Measurements from ENCODE around the gene PSMB11.

PSMB11 gene

DNA sequence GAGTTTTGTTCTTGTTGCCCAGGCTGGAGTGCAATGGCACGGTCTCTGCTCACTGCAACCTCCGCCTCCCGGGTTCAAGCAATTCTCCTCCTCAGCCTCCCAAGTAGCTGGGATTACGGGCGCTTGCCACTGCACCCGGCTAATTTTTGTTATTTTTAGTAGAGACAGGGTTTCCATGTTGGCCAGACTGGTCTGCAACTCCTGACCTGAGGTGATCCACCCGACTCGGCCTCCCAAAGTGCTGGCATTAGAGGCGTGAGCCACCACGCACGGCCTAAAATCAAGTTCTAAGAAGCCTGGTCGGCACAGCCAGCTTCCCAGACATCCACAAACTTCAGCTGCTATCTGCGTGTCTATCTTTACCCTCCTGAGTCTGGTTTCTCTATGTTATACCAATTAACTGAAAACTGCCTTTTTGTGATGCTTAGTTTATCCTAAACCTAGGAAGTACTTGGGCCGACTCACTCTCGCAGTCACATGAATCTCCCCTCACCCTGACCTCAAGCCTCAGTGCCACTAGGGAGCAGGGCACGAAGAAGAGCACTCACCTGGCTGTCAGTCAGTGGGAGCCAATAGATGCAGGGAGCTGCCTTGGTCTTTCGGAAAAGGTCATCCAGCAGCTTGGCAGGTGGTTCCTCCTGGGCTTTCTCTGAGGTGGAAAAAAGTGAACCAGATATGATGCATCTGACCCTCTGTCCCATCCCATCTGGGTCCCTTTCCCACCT is 18.7 kb downstream of the PSMB11 start:
- DNase-seq (ENCODE audit: low spot score): no peak

DNA sequence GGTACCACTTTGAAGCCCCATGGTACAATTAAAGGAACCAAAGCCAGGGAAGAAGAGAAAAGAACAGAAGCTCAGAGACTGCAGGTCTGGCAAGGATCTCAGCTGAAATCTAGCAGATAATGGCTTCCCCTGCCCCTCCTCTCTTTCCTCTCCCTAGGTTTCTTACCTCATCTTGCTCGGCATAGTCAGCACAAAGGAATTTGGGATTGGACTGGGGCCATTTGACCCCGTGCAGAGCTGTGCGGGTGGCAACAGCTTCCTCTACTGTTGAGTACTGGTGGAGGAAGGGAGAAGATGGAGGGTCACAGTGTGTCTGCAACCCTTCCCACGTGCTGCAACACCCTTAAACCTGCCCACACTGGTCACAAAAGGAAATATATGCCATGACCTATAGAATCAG is 20.0 kb downstream of the PSMB11 start:
- peak; percentile 65 for DNase-seq (ENCODE audit: low spot score)

DNA sequence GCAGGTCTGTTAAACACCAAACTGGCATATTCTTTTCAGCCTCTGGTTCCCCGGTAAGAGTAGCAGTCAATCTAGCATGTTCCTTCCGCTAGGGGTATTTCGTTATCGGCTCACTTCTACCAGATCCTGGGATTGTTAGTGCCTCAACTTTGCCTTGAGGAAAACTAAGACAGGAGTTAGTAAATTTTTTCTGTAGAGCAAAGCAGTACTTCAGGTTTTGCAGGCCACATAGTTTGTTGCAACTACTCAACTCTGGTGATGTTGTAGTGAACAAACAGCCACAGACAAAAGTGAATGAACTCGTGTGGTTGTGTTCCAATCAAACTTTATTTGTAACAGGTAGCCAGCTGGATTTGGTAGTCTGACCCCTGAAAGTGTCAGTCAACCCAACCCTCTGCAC is 21.6 kb downstream of the PSMB11 start:
- DNase-seq (ENCODE audit: low spot score): no peak

DNA sequence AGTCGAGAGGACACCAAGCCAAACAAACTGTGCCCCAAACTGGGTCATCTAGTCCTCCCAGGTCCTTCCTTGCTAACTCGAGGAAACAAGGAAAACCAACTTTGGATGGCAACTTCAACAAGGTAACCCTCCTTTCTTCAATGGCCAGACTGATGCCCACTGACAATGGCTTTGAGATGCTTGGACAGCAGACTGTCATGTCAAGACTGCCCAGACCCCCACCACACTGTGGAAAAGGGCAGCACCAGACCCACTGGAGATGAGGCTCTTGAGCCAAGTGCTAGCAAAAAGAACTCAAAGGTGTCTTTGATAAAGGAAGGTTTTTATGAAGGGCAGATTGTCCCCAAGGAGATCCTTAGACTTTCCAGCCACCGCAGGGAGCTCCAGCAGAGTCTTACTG is 24.4 kb downstream of the PSMB11 start:
- DNase-seq (ENCODE audit: low spot score): no peak

DNA sequence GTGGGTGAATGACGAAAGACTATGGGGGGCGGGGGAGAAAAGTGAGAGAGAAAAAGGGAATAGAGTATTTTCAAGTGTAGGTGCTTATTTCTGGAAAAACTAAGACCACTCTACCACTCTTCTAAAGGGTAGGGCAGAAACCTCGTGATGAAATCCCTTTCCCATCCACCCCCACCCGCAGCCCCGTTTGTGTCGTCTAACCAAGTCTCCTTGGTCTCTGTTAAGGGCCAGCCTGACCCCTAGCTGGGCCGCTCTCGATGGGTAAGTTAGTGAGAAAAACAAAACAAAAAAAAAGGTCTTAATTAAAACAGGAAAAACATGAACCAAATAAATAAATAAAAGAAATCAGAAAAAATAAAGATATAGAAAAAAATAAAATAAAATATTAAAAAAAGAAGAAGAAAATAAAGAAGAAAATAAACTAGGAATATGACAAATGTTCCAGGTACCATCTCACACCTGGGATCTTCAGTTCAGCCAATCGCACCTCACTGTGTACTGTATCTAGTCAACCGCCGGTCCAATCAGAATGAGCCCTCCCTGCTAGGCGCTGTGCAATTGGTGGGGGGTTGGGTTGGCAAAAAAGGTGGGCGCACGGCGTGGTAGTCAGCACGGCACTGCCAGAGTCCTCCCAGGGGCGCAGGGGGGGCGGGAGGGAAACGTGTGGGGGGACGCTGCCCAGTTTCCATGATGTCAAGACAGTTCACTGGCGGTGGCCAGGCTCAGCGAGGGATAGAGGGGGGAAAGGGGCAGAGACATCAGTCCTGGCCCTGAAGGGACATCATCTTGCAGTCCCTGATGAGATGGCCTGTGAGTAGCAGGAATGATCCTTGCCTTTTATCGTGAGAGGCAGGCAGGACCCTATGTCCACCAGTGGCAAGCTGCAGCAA is 25.1 kb downstream of the PSMB11 start:
- DNase-seq (ENCODE audit: low spot score): no peak

DNA sequence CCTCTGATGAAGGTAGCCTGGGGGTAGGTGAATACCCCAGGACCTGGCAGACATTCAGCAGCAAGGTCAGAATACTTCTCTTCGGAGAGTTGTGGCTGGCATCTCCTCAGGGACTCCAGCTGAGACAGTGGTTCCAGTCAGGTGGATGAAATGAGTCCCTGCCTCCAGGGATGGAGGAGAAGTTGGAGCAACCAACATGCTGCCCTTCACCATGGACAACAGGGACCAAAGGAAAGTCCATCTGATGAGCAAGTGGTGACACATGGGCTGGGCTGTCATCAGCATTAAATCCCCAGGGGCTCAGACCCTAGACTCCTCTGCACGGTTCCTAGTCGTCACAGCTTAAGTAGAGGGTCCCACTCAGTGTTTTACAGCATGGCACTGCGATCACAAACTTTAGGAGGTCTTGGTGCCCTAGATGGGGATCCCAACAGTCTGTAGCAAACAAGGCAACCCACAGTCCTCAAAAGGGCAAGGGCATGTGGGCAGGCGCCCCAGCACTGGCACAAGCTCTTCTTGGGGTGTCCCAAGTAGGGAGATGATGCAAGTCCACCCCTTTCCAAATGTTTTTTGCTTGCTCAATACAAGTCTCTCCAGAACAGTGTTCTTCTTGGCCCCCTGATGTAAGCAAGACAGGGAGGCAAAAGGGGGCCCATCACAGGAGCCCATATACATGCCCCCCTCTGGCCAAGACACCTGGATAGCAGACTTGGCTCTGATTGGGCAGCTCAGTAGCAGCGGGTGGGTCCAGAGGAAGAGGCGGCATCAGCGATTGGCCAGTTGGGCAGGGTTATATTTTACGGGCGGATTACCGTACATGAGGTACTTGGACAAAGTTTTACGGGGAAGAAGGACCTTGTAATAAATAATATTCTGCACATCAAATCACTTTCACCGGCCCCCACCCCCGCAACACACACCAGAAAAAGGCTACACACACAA is 26.1 kb downstream of the PSMB11 start:
- DNase-seq (ENCODE audit: low spot score): no peak

DNA sequence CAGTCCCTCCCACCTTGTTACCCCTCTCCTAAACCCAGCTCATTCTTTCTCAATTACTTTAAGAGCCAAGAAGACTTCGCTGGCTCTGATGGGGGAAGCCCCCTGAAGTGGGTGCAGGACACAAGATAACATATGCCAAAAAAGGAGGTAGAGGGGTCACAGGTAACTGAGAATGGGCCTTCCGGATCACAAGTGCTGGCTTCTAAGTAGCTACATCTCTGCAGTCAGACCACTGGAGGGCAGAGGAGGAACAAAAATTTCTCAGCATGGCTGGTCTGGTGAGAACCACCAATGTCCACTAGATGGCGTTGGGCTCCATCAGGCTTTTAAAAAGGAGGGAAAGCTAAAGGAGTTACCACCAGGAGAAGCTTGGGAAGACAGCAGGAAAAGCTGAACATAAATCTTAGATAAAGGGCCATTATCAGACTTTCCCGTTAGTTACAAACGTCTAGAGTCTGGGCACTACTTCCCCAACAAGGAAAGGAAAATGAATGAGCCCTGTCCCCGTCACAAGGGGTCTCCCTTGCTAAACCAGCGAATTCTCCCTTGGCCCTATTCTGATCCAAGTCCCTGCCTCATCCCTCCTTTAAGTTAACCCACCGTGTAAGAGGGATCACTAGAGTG is 26.9 kb downstream of the PSMB11 start:
- DNase-seq (ENCODE audit: low spot score): peak; percentile 87

DNA sequence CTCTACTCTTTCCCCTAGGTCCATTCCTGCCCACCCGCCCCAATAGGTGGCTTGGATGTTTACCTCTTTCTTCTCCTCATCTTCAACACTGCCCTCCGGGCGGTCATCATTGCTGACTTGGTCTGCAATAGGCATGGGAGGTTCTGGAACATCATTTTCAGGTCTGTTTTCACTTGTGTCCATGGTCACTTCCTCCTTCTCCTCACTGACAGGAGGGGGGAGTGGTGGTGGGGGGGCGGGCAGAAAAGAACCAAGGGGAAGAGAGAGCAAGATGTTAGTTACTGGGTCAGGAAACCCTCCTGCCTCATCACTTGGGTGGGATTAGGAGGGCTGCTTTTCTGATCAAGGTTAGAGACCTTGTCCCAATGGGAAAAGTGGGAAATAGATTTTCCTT is 27.4 kb downstream of the PSMB11 start:
- DNase-seq (ENCODE audit: low spot score): no peak

DNA sequence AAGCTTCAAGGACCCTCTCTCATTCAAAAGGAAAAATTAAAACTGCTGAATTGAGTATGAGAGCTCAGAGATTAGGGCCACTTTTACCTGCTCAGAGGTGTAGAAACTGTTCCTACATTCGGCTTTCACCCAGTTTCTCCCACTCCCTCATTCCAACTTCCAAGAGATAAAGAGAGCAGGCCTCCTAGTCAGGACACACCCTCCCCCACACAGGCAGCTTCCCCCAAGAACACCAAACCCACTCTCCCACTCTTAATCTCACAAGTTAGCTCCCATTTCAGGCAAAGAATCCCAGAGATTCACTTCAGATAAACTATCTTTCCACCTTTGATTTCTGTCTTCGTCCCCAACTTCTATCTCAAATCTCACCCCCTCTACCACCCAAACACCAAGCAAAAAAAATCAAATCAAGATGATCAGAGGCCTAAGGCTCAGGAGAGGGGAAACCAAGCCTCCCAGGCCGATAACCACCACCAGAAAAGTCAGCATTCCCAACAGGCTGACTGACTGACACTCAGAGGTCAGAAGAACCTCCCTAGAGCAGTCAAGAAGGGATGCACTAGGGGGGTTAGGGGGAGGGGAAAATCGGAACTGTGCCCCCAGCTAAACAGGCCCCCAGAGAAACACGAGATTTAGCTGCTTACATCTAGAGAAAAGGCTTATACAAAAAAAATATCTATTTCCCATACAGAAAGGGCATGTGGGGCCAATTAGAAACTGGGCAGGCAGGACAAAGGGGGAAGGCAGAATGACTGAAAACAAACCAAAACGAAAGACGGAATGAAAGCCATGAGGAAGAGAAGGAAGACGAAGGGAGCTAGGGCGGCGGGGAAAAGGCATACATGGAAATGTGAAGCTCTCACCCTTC is 28.5 kb downstream of the PSMB11 start:
- no peak for DNase-seq (ENCODE audit: low spot score)

DNA sequence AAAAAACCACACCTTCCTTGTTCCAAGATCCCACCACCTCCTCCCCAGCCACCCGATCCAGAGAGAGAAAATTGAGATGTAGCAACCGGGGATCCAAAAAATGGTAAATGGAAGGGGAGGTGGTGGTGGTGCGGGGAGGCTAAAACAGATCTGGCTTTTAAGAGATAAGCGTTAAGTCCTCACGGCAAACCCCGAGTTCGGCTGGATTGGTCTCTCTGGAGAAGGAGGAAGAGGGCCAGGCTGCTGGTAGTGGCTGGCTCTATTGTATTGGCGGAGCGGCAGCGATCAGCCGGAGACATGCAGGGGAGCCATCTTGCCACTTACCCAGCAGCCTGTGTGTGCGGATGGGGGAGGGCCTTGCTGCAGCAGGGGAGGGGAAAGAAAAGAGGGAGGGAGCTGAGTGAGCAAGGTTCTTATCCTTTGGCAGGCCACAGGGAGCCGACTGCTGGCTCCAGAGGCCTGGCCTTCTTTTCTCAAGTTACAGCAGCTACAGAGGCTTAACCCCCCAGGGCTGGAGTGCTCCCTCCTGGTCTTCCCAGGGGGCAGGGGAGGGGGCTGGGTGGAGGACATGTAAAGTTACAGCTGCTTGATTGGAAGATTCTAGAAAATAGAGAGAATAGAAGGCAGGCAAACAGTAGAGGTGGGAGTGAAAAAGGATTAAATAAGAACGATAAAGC is 29.4 kb downstream of the PSMB11 start:
- DNase-seq (ENCODE audit: low spot score): peak; percentile 88

DNA sequence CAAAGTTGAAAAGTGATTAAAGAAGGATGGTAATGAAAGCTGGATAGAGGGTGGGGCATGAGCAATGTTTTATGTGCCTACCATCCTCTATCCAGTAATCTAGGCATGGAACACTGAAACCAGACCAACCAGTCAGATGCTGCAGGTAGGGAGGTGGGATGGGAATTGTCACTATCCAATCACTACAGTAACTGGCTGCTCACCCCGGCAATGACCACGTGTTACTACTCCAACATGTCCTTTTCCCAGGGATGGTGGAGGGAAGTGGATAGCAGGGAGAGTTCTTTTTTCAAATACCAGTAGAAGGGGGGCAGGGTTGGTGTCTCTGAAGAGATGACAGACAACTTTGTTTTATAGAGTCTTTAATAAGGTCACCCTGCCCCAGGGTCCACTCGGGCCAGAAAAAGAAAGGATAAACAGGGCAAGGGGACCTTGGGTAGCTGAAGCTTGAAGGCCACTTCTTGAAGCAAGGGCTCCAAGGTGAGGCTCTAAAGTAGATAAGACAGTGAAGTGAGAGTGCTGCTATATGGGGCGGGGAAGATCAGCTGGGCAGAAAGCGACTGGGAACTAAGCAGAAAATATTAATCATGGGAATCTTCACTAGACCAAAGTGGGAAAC is 30.0 kb downstream of the PSMB11 start:
- peak; percentile 29 for DNase-seq (ENCODE audit: low spot score)

DNA sequence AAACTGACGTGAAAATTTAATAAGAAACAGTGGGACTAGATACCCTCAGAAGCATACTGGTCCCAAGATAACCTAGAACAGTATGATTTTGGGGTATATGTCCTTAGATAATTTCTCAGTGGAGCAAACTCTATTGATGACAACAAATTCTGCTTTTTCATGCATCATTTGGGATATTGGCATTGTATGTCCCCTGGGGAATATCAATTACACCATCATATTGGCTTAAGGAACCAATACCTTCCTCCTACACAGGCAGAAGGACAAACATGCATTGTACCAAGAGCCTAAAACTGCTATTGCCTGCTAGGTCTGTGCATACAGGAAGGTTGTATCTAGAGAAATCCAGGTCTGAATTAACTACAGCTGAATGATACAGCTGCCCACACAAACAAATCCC is 32.9 kb downstream of the PSMB11 start:
- DNase-seq (ENCODE audit: low spot score): no peak

DNA sequence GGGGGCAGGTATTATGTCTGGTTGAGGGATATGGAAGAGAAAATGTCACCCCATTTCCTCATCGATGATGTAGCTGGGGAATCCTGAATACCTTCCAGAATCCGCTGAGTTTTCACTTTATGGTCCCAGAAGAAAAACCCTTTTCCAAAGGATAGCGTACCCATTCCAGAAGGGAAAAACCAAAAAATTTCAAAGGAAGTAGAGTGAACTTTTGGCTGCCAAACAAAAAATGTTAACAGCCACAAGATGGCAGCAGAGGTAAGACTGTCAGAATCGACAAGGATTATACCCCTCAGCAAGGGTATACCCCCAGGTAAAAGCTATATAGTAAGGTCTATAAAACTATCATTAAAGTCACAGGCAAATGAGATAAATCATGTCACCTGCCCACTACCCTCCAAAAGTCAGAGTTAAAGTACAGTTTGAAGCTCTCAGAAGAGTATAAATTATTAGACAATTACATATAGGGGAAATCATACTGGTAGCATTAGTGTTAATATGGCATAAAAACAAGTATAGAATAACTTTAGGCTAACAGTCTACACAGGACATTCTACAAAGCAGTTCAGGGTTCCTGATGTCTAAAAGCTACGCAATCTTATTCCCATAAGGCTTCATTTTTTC is 34.9 kb downstream of the PSMB11 start:
- DNase-seq (ENCODE audit: low spot score): no peak

DNA sequence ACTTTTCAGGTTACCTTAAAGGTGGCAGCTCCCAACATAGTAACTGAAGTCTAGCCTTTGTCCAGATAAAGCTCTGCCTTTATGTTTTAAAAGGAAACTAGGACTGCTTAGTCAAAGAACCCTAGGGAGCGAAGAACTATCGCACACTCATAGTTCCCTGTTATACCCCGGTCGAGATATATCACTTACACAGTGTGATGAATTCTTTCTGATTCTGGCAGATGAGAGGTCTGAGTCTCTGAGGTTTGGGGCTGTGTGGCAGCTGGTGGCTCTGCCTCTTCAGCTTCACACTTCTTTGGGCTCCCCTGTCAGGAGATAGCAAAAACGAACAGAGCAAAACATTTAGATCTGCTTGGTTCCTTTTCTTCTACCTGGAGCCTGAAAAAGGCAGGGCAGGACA is 36.0 kb downstream of the PSMB11 start:
- DNase-seq (ENCODE audit: low spot score): no peak

DNA sequence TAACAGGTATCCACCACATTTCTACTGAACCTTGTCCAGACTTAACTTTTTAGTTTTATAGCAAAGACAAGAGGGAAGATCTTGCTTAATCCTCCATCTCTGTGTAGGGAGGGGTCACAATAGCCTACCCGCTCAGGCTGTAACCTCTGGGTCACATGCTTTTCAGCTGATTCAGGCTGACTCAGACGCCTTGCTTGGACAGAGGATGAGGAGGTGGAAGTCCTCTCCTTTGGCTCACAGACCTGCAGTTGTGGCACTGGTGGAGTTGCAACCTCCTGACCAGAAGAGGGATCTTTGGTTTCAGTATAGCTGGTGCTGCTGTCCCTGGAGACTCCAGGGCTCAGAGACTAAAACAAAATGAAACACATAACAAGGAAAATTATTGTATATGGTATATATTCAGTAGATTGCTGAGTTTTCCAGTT is 36.7 kb downstream of the PSMB11 start:
- peak; percentile 62 for DNase-seq (ENCODE audit: low spot score)

DNA sequence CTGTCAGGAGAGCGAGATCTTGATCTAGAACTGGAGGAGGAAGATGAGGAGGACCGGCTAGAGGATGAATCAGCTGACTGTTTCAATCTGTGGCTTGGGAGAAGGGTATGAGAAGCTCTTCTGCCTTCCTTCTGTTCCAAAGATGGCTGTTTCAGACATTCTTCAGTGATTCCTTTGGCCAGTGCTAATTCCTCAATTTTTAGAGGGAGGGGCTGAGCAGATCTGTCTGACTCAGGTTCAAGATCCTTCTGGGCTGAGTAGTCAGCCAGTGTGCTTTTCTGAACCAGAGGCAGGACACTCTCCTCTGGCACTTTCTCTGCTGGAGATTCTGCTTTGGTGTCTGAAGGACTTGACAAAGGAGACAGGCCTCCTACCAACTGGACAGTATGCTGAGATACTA is 37.7 kb downstream of the PSMB11 start:
- no peak for DNase-seq (ENCODE audit: low spot score)

DNA sequence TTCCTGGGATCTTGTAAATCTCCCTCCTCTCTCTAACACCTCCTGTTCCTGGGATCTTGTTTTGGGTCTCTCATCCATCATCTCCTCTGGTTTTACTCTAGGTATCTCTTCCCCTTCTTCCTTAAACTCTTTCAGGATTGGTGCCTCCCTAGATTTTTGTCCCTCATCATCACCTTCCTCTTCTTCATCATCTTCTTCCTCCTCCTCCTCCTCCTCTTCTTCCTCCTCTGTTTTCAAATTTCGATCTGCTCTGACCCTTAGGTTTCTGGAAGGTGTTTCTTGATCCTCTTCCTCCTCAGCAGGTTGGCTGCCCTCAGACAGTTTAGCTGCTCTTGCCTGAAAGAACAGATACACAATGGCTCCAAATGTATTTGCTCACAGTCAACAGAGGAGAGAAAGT is 38.5 kb downstream of the PSMB11 start:
- no peak for DNase-seq (ENCODE audit: low spot score)

DNA sequence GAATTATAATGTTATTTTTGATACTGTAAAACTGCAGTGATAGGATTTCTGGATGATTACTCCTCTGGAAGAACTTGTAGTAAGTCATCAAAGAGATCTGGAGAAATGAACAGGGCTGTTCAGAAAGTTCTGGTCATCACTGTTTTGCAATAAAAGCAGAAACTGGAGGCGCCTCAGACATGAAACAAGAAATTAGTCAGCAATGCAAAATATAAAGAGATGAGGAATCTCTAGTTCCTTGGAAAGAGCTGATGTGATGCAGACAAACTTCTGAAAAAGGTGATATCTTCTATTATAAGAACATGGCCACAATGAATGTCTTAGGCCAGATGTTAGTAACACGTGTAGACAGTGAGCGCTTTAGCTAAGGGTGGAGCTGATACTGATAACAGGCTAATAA is 43.4 kb downstream of the PSMB11 start:
- no peak for DNase-seq (ENCODE audit: low spot score)

DNA sequence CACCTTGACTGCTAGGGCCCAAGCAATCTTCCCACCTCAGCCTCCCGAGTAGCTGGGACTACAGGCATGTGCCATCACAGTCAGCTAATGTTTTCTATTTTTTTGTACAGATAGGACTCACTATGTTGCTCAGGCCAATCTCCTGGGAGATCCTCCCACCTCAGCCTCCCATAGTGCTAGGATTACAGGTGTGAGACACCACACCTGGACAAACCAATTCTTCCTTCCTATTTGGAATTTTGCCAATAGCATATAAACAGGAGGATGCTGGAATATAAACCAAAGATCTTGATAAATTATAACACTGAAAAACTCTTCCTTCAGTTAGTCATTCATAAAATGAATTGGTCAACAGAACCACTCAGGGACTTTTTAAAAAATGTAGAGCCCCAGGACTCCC is 44.6 kb downstream of the PSMB11 start:
- no peak for DNase-seq (ENCODE audit: low spot score)

All from LoVo (cell line).